GM10266 (cell line): ENCODE measurements around the gene PRKCA.

Experiments used
- DNase-seq: peaks from one replicate; pipeline ENCODE4 v3.0.0; 2012; ENCODE audit errors: extremely low spot score
- CTCF ChIP-seq: IDR thresholded peaks from 2 replicates; pipeline ENCODE4 v1.5.1; 2012; ENCODE audit warnings: mild to moderate bottlenecking, low read depth; ENCODE audit not compliant: control insufficient read depth, insufficient read depth; ENCODE audit errors: missing control alignments

Gene PRKCA

GRCh38 chr17:66436631-66437030, 134.2 kb downstream of the PRKCA start:
- no peak for TF ChIP-seq CTCF
- DNase-seq: no peak

GRCh38 chr17:66437476-66438026, 135.1 kb downstream of the PRKCA start:
- no peak for TF ChIP-seq CTCF
- DNase-seq: no peak

GRCh38 chr17:66438101-66438500, 135.7 kb downstream of the PRKCA start:
- no peak for DNase-seq

GRCh38 chr17:66441101-66441661, 138.8 kb downstream of the PRKCA start:
- no peak for TF ChIP-seq CTCF
- DNase-seq: peak; percentile 52

More at GRCh38 chr17:66438101-66438500, 135.7 kb downstream of the PRKCA start:
- TF ChIP-seq CTCF: no peak

GRCh38 chr17:66443166-66443565, 140.8 kb downstream of the PRKCA start:
- DNase-seq: no peak
- no peak for TF ChIP-seq CTCF

- TF ChIP-seq CTCF: no peak
Observed at GRCh38 chr17:66443606-66444005, 141.2 kb downstream of the PRKCA start.

GRCh38 chr17:66444031-66444430, 141.6 kb downstream of the PRKCA start:
- TF ChIP-seq CTCF: no peak
- DNase-seq: no peak

More at GRCh38 chr17:66443606-66444005, 141.2 kb downstream of the PRKCA start:
- no peak for DNase-seq
